Gastroesophageal sphincter (tissue), 3 donors: ENCODE data around the gene UGT2B7.

ENCODE experiments used
- EP300 ChIP-seq: sonication (generic); formaldehyde crosslinking; IDR thresholded peaks from one replicate; pipeline ENCODE4 v1.6.1; 2017; ENCODE audit warnings: antibody characterized with exemption, mild to moderate bottlenecking
- POLR2A ChIP-seq, 2 donors: fragments of 450-650 bp; IDR thresholded peaks; one replicate each; pipeline ENCODE4 v1.6.1; 2017; ENCODE audit warnings: antibody characterized with exemption in 2 of 2, mild to moderate bottlenecking in 2 of 2, moderate library complexity in 1 of 2
- POLR2AphosphoS5 ChIP-seq: sonication (generic); formaldehyde crosslinking; IDR thresholded peaks from one replicate; pipeline ENCODE4 v1.6.1; 2017; ENCODE audit warnings: antibody characterized with exemption
- TF ChIP-seq, protein P1 (sequence below), 4 experiments: fragments of 200-600 bp in 2 of 4; fragments of 450-650 bp in 2 of 4; sonication (generic) in 1 of 4; IDR thresholded peaks; one replicate each; pipeline ENCODE4 v1.5.1; 2017 to 2019; ENCODE audit warnings: antibody characterized with exemption in 4 of 4, mild to moderate bottlenecking in 2 of 4, moderate library complexity in 2 of 4

DNA sequence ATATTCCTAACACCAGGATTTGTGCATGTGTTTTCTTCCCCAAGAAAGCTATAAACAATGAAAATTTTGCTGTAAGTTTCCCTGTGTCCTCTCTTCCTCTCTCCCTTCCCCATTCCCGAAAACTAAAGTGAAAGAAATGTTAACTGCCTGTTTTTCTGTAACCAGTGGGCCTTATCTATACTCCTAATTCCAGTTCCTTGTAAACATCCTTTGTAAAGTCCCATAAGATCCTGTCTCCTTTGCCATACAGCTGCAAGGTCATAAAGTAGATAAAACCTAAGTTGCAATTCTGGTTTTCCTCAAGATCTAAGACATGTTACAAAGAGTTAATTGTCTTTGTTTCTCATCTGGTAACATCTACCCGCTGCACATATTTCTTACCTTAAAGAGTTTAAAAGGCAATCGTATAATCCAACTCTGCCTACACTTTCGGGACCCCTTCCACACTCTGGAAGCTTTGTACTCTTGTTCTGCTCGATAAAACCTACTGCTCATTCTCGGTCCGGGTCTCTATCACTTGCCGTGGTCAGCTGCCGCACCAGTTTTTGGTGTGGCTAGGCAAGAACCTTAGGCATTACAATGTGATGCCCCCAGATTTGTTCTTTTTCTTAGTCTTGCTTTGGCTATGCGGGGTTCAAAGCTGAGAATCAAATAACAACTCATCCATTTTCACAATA, 20.5 kb downstream of the UGT2B7 start:
- TF ChIP-seq, protein P1, sequence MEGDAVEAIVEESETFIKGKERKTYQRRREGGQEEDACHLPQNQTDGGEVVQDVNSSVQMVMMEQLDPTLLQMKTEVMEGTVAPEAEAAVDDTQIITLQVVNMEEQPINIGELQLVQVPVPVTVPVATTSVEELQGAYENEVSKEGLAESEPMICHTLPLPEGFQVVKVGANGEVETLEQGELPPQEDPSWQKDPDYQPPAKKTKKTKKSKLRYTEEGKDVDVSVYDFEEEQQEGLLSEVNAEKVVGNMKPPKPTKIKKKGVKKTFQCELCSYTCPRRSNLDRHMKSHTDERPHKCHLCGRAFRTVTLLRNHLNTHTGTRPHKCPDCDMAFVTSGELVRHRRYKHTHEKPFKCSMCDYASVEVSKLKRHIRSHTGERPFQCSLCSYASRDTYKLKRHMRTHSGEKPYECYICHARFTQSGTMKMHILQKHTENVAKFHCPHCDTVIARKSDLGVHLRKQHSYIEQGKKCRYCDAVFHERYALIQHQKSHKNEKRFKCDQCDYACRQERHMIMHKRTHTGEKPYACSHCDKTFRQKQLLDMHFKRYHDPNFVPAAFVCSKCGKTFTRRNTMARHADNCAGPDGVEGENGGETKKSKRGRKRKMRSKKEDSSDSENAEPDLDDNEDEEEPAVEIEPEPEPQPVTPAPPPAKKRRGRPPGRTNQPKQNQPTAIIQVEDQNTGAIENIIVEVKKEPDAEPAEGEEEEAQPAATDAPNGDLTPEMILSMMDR (IDR thresholded peaks at IDR 0.05) = no peak
- no peak for TF ChIP-seq POLR2AphosphoS5
- TF ChIP-seq POLR2A (IDR thresholded peaks at IDR 0.05) = no peak
- TF ChIP-seq EP300 = no peak
